AG08396 (cell line): ENCODE measurements around the gene CBX8.

ENCODE experiments used
- DNase-seq: peaks from one replicate; pipeline ENCODE4 v3.0.0; 2012; ENCODE audit warnings: low spot score, mixed read lengths

CBX8 gene

GRCh38 chr17:79835470-79835899, 38.6 kb upstream of the CBX8 start:
- DNase-seq: no peak

DNA sequence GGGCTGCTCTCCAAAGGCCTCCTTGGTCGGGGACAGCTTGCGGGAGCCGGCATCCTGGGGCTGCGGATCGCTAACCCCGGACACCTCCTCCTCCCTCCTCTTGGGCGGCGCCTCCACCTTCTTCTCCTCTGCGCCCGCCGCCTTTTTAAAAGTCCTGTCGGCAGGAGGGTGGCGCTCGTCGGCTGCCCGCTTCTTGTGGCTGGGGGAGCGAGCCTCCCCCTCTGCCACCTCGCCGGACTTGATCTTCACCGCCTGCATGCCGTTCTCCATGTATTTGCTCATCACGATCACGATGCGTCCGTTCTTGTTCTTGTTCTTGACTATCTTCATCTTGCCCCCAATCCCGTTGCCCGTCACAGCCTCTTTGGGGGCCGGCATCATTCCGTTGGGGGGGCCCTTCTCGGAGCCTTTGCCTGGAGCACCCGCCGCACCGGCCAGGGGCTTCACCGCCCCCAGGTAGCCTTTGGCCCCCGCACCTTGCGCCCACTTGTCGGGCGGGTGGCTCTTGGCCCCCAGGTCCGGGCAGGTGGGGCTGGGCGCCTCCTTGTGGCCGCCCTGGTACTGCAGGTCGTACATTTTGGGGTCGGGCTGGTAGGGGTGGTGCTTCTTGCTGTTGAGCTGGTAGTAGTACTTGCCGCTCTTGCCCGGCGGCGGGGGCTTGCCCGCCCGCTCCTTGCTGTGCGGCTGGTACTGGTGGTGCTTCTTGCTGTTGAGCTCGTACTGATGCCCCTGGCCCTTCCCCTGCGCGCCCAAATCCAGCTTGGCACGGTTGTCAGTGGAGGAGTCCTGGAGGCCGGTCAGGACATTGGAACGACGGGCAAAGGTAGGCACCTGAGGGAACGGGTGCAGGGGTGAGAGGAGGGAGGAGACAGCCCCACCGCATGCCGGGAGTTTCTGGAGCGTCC, 37.9 kb upstream of the CBX8 start:
- peak; percentile 45 for DNase-seq

DNA sequence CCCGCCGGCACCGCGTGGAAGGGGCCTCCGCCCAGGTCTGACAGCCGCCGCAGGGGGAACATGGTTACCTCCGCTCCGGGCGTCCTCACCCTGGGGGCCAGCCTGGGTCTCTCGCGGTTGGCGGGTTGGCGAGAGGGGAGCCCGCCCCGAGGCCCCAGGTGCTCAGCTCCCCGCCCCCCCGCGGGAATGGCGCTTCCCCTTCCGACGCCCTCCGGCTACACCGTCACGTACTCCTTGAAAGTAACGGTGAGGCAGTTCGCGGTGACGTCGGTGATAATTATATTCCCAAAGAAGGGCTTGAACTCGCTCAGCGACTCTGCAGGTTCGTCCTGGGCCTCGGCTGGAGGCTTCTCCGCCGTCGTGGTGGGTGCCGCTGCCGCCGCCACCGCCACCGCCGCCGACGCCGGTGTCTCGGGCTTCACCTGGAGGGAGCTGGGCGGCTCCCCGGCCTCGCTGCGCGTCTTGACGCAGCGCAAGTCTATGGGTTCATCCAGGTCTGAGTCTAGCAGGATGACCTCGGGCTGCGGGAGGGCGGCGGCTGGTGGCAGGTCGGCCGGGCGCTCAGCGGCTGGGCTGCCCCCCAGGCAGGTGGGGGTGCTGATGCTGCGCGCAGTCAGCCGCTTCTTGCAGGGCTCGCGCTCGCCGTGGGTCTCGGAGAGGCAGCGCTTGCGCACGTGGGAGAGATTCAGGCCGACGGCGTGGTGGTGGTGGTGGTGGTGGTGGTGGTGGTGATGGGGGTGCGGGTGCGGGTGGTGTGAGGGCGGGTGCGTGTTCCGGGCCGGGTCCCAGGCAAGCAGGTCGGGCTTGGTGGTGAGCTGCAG, 37.1 kb upstream of the CBX8 start:
- no peak for DNase-seq

DNA sequence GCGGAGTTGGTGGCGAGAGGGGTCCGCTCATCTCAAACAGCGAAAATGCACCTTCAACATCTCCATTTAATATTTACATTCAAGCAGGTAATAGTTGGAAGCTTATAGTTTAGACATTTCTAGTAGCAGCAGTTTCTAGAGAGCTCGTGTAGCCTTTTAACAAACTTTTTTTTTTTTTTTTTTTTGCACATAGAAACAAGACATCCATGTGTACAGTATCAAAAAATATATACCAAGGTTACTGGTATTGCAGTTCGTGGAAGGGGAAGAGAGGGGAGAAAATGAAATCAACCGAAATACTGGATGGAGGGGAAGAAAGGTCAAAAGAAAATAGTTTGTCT, 36.2 kb upstream of the CBX8 start:
- DNase-seq: no peak

DNA sequence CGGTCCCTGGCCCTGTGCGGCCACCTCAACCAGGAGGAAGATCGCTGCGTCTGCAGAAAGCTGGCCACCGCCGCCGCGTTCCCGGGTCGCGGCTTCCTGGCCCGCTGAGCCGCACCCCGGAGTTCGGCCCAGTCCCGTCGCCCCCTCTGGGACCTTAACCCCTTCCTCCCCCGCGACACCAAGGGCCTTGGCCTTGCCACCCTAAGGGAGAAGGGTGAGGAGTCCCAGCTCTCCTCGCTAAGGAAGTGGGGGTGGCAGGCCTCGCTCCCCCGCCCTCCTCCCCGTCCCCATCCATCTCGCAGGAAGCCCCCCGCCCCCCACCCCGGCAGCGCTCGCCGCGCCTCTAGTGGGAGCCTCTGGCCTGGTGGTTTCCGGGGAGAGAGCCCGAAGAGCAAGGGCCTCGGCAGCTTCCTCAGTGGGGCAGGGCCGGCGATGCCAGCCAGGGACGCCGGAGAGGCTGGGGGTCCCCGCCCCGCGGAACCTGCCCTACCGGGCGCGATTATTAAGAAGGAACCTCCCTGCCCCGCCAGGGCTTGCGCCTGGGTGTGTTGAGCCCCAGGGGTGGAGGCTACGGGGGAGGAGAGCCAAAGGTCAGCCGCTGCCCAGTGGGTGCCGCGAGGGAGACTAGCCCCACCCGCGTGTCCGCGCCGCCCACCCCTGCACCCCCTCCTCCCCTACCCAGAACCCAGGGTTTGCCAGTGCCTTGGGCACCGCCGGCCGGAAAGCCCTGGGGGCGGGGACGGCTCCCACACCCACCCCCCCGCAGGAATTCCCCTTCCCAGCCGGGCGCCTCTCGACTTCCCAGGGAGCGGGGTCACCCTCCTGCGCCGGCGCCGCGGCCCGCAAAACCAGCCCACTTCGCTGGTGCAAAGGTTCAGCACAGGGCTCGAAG, 35.6 kb upstream of the CBX8 start:
- peak; percentile 58 for DNase-seq

DNA sequence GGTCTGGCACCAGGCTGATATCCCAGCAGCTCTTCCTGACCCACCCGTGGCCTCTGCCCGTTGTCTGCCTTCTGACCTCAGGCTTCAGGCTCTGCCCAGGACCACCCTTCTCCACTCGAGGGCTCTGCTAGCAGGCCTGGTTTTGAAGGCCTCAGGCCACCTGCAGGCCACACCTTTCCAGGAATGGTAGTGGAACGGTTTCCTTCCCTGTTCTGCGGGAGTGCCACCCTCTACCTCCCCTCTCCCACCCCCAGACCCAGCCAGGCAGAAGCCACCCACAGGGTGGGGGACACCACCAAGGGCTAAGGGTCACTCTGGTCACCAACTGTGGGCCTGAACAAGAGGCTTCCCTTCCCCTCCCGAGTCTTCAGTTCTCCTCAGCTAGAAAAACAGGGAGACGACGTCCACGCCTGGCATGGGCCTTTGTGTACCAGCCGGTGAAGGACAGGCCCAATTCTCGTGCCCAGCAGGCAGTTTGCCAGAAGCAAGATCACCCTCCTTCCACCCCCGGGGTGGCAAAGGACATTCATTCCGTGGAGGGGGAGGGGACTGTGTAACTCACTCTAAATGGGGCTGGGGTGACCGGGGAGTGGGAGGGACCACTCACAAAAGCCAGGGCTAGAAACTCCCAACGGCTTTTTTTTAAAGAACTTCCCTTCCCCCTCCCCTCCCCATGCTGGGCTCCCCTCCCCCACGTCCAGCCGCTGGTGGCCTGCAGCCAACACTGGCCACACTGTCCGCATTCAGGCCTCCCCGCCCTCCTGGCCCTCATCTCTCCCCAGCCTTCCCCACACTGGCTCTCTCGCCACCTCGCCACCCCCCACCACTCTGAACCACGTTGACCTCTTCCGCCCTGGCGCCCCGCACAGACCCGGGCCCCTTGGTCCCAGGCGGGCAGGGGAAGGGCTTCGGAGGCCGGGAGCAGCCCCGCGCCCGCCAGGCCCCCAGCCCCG, 34.7 kb upstream of the CBX8 start:
- DNase-seq: peak; percentile 71

- no peak for DNase-seq
Measured at GRCh38 chr17:79830763-79831264, 33.9 kb upstream of the CBX8 start.

DNA sequence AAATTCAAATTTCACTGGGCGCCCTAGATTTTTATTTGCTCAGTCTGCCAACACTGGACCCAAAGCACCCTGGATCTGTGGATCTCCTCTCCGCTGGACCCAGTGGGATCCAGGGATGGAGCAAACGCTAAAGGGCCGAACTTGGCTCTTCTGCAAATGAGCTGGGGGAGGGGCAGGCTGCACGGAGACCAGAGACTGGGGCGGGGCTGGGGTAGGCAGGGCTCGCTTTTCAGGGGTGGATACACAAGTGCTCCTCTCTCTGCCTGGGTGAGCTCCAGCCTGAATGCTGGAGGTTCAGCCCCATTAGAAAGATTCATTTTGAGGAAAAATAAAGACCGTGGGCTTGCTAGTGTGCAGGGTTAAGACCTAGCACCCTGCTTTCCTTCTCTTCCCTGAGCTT, 33.4 kb upstream of the CBX8 start:
- no peak for DNase-seq

DNA sequence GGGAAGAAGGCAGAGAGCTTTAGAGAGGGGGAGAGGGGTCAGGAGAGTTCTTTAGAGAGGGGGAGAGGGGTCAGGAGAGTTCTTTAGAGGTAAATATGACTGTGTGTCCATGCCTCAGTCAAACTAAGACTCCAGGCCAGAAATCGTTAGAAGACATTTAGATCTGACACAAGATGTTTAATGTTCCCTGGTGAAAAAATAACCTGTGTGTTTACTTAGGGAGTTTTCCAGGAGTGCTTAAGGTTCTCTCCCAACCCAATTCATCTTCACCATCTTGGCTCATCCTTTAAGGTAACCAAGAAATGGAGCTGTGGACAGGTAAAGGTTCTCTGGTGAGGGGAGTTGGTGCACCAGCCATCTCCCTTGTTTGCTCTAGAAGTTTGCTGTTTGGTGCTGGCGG, 32.6 kb upstream of the CBX8 start:
- DNase-seq: no peak

GRCh38 chr17:79829004-79829403, 32.1 kb upstream of the CBX8 start:
- DNase-seq: no peak

GRCh38 chr17:79826841-79827578, 30.1 kb upstream of the CBX8 start:
- no peak for DNase-seq

- DNase-seq: no peak
Measured at GRCh38 chr17:79826204-79826680, 29.4 kb upstream of the CBX8 start.

DNA sequence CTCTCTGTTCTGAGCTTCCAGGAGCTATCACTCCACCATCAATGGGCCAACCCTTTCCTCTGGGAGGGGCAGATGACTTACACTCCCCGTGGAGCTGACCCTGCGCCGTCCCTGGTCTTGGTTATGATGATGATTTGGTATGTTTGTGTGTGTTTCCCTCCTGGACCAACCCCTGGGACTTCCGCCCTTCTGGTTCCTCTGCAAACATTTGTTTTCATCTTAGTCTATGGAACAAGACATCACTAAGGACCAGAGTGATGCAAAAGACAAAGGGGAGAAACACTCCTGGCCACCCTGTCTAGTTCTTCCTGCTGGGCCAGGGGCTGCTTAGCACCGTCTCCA, 28.7 kb upstream of the CBX8 start:
- no peak for DNase-seq

DNA sequence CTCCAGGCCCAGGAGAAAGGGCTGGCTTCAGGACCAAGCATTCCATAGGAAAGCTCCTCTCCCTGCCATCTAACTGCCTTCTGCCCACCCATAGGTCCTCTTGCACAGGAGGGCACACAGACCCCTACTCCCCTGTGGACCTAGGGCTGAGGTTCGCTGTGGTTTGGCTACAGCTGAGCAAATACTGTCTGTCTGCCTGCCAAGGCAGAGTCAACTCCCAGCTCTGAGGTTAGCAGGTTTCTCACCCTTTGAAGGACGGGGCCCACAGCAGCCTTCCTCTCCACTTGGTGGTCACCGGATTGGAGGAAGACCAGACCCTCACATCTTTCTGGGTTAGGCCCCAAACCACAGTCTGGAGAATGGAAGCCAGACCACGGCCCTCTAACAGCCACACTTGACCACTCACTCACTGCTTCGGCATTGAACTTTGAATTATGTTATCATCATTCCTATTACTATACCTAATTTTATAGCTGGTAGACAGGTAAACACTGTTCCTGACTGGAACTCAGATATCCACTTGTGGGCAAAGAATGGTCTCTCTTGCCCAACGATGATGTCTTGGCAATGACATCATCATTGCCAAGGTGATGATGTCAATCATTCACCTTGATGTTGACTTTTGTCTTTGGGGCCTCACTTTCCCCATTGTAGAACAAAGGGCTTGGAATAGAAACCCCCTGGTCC, 28.2 kb upstream of the CBX8 start:
- no peak for DNase-seq

- DNase-seq: no peak
Measured at GRCh38 chr17:79824234-79824633, 27.4 kb upstream of the CBX8 start.

GRCh38 chr17:79822583-79823124, 25.8 kb upstream of the CBX8 start:
- DNase-seq: no peak

GRCh38 chr17:79821331-79822095, 24.6 kb upstream of the CBX8 start:
- no peak for DNase-seq

- no peak for DNase-seq
Measured at GRCh38 chr17:79820959-79821330, 24.1 kb upstream of the CBX8 start.
